ENCODE measurements around the gene NFIC.

The NFIC gene

GRCh38 chr19:3474010-3474409, 107.6 kb downstream of the NFIC start:
- no peak for DNase-seq

- no peak for DNase-seq
Measured at GRCh38 chr19:3474614-3475013, 108.2 kb downstream of the NFIC start.

- no peak for DNase-seq
Measured at GRCh38 chr19:3475449-3475848, 109.1 kb downstream of the NFIC start.

GRCh38 chr19:3476830-3477229, 110.4 kb downstream of the NFIC start:
- no peak for DNase-seq

- DNase-seq, result no peak
Measured at GRCh38 chr19:3477506-3477905, 111.1 kb downstream of the NFIC start.

- DNase-seq, result no peak
Measured at GRCh38 chr19:3477951-3478350, 111.6 kb downstream of the NFIC start.

- no peak for DNase-seq
Measured at GRCh38 chr19:3478409-3479176, 112.2 kb downstream of the NFIC start.

- peak; percentile 25 for DNase-seq
Measured at GRCh38 chr19:3479177-3479833, 112.9 kb downstream of the NFIC start.

- DNase-seq, result peak; percentile 23
Measured at GRCh38 chr19:3479834-3480215, 113.4 kb downstream of the NFIC start.

- DNase-seq, result no peak
Measured at GRCh38 chr19:3480383-3481091, 114.2 kb downstream of the NFIC start, which contains the start of gene SMIM24. SMIM24 (minus strand) TSS chr19:3480525; CDS start chr19:3480463, 62 bp downstream.

- DNase-seq, result no peak
Measured at GRCh38 chr19:3481241-3482090, 115.1 kb downstream of the NFIC start.

GRCh38 chr19:3482507-3483225, 116.3 kb downstream of the NFIC start:
- DNase-seq, result no peak

GRCh38 chr19:3483226-3483628, 116.8 kb downstream of the NFIC start, which contains the start of gene SMIM44:
SMIM44 (minus strand) TSS chr19:3483441; CDS start chr19:3483403, 38 bp downstream.
- DNase-seq, result no peak

- no peak for DNase-seq
Measured at GRCh38 chr19:3491396-3492119, 125.2 kb downstream of the NFIC start.

GRCh38 chr19:3492131-3492839, 125.9 kb downstream of the NFIC start:
- DNase-seq, result no peak

- no peak for DNase-seq
Measured at GRCh38 chr19:3492919-3493318, 126.5 kb downstream of the NFIC start.

GRCh38 chr19:3493651-3494050, 127.3 kb downstream of the NFIC start:
- DNase-seq, result no peak

GRCh38 chr19:3494051-3494450, 127.7 kb downstream of the NFIC start:
- no peak for DNase-seq

- DNase-seq, result no peak
Measured at GRCh38 chr19:3494559-3494958, 128.2 kb downstream of the NFIC start.
